ENCODE data around the gene AADACL2.
A peak's percentile ranks its signal among the peaks of the same experiment; 100 is the strongest.
"Not testable (repeated sequence)": the region's sequence is repeated elsewhere in the genome, so short reads cannot be mapped to it uniquely, and the experiment has no call there.

The AADACL2 gene

DNA sequence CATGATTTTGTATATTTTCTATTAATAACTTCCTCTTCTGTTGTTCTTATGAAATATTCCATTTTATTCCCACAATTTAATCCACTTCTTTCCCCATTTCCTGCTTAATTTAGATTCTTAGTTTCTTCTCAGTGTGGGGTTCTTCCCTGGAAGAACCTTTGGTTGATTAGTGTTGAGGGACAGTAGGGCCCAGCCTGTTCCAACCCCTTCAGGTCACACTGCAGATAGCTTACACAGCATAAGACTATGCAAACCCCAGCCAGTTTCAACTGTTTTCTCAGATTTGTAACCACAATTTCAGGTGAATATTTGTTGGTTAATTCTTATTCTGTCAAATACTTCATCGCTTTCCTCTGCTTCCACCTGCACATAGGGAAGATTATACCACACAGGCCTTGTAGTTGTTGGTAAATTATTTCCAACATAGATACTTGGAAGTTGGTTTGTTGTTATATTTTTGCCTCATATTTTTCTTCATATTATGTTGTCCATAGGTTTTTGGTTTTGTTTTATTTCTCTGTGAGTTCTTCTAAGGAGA, 34.7 kb downstream of the AADACL2 start:
- DNase-seq, result no peak

DNA sequence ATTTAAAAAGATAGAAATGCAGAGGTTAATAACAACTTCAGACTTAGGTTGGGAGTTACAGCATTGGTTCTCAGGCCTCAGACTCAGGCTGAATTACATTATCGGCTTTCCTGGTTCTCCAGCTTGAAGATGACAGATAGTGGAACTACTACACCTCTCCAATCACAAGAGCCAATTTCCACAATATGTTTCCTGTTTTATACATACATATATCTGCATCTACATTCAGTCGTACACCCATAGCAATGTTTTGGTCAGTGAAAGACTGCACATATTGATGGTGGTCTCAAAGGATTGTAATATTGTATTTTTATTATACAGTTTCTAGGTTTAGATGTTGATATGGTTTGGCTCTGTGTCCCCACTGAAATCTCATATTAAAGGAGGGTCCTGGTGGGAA, 35.4 kb downstream of the AADACL2 start:
- DNase-seq, result no peak

DNA sequence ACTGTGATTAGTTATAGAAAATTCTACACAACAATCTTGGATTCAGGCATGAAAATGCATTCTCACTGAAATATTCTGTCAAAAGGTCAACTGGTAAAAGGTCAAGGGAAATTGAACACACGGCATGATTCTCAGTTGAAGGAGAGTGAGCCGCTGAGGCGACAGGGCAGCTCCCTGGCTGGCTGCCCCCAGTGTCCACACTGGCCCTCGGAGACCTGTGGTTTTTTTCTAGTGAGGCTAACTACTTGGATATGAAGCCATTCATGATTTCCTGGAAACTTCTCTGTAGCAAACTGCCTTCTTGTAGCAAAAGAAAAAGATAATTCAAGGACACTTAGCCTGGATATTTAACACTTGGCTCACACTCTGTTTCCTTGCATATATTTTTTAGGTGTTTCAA, 37.2 kb downstream of the AADACL2 start:
- peak; percentile 9 for DNase-seq

DNA sequence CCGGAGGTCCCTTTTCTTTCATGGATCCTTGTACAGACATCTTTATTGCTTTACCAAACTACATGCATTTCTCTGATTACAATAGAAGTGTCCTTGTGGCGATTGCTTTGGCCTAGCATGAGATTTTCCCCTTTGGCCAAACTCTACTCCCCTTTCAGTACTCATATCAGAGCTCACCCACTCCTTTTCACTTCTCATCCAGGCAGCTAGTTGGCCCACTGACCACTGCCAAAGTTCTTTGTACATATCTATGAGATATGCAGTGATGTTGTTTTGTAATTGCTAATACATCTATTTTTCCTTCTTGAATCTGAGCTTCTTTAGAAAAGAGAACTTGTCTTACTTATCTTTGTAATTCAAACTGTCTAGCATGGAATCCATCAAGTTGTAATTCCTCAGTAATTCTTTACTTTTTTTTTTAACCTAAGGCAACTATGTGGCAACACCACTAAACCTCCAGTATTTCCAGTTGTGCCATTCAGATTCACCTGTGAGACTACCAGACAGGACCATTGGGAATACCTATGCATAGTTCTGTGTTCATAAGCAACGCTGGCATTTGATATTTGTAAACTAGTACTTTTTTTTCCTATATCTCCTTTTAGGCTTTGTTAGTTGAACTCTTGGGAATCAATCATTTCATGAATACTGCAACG, 39.2 kb downstream of the AADACL2 start:
- no peak for DNase-seq

DNA sequence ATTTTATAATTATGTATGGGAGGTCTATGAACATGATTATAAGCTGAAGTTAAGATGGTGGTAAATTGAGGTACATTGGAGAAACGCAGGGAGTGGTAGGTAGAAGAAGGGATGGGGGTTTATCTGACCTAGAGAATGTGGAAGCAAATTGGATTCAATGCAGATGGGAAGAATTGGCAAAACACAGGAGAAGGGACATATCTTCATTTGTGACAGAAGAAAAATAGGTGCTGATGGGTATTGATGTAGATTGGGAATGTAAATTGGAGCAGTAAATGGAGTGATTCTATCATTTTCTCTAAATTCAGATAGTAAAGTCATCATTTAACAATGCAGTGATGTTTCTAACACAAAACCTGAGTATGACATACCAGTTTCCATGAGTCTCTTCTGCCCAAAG, 40.5 kb downstream of the AADACL2 start:
- no peak for DNase-seq

DNA sequence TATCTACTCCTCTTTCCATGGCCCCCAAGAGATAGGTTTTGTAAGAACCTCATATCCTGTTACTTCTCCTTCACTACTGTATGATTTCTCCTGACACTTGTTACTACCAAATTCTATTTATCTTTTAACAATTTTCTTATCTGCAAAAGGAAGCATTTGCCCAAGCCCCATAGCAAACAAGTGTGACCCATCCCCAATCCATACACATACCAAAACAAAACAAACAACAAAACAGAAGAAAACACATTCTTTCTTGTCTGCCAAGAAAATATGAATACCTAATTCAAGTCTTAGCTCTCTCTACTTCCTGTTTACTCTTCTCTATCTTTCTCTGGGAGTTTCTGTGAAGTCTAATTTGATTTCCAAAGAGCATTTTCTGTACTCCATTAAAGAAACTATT, 41.2 kb downstream of the AADACL2 start:
- no peak for DNase-seq

DNA sequence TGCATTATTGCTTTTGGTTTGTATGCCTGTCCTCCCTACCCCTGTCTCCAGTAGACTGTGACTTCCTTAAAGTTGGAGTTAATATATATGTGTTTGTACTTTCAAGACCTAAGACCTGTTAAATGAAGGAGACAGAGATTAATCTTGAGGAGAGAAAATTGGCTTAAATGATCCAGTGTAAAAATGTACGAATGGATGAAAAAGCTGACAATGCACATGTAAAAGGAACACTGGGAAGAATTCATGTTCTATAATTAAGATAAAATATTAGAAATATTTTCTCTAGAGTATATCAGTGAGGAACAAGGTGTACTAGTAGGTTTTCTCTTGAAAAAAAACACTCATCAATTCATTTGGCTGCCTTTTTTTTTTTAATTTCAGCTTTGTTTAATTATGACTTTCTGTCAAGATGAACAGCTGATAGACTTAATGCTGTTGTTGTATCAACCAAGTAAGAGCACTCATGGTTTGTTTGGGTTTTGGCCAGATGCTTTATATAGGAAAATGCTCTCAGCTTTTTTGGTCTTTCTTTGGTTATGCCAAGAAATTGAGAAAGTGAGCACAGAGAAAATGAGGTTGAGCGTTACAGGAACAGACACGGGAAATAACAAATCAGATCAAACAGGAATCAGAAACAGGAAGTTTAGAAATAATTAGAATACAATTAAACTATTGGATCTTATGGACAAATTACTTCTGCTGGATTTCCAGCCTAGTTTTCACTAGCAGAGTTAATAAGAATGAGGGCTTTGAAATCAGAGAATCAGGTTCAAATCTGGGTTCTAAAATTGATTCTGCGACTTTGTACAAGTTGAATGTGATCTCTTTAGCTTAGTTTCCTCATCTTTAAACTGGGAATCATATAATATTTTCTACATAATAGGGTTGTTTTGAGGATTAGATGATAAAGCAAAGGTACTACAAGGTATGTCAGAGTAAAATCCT, 41.9 kb downstream of the AADACL2 start:
- no peak for DNase-seq

DNA sequence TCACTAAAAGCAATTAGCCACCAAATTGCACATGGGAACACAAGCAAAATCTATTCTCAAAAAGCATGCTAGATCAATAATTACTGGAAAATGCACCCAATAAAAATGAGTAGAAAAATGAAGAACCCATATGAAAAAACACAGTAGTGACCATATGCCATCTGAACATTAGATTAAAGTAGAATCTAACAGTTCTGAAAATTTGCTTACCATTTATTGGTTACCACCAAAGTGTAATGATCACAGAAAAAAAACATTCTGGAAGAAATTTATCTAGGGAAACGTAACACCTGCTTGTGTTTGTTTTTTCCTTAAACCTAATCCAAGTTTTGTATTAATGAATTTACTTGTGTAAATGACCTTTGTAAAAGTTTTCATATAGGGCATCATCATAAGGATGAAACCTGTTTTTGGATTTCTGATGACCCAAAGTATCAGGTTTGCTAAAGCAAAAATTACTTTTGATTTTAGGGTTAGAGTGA, 42.6 kb downstream of the AADACL2 start:
- no peak for DNase-seq

DNA sequence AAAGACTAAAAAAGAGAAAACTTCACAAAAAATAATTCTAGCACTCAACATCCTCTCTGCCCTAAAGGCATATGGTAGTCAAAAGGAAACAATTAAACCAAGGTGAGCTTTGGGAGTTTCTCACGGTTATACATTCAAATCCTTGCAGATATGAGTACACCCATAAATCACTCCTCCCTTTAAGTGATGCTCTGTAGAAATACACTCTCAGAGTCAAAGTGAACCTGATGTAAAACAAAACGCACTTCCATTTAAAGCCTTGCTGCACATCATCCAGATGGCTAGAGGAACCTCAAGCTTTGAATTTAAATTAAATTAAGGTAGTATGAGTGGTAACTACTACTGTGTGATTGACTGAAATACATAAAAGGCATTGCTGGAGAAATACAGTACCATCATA, 44.2 kb downstream of the AADACL2 start:
- DNase-seq, result peak; percentile 96

DNA sequence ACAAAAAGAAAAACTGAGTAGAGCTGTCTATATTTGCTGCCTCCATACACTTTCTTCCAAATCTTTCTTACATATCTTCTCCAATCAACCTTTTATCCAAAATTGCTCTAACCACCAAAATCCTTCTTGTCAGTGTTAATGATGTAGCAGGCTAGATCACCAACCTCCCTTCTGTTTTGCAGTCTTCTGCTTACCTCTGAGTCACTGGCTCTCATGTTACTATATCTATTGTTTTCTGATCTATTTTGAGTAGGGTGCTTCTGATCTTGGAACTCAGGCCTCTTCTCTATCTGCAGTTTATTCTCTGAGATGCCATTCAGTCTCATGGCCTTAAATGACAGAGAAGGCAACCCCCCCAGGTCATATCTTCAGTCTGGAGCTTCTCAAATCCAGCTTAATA, 53.9 kb downstream of the AADACL2 start:
- peak; percentile 3 for DNase-seq

DNA sequence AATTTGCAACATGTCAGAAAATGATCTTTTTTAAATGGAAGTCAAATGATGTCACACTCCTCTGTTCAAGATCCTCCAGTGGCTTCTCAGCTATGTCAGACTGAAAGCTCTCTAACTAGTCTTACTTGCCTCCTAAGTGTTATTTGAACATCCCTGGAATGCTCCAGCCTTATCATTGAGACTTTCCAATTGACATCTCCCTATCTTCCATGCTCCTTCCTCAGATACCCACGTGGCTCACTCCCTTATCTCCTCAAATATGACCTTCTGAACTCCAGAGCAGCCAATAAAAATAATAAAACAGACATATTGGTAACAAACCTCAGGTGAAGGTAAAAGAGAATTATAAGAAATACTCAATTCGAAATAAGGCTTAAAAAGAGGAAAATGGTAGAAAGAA, 54.7 kb downstream of the AADACL2 start:
- DNase-seq, result no peak

DNA sequence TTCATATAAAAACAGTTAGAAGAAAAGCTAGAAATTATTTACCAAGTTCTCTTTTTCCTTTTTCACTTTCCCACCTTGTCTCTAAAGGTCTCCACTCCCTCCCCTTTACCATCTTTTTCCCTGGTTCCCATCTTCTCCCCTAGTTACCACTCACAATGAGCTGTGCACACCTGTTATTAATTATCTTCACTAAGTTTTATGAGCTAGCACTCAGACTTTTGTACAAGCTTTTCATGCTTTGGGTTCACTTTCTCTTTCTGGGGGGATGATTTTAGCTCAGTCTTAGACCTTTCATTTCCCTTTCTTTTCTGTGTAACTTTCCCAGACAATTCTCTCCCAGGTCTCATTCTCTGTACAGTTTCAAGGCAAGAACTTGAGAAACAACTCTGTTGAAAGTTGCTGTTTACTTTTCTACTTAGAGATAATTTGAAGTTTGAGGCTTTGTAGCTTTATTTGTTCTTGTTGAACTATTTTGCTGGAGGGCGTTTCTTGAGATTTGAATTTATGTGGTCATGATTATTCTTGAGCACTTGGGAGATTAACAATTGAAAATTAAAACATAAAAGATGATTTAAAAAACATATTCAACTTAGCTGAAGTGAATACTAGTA, 56.2 kb downstream of the AADACL2 start:
- no peak for DNase-seq

DNA sequence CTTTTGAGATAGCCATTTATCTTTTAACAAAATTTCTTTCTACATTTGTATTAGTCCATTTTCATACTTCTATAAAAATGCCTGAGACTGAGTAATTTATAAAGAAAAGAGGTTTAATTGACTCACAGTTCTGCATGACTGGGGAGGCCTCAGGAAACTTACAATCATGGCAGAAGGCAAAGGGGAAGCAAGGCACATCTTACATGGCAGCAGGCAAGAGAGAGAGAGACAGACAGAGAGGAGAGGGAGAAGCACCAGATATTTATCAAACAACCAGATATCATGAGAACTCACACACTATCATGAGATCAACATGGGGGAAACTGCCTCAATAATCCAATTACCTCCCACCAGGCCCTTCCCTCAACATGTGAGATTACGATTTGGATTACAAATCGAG, 57.0 kb downstream of the AADACL2 start:
- DNase-seq, result not testable (repeated sequence)

DNA sequence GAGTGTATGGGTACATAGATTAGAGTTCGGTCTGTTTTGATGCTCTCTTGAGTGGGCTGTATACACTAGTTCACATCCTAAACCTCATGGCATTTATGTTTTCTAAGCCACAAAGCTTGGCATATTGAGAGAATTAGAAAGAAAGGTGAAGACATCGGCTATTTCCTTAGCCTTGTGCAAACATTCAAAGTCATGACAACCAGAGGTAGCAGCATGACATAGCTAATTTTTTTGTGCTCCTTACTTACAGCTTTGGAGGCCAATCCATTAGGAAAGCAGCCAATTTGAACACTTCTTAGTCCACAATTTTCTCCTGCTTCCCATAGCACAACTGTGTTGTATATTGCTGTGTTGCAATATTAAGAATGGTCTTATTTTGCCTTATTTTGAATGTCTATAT, 58.7 kb downstream of the AADACL2 start:
- DNase-seq, result peak; percentile 5

DNA sequence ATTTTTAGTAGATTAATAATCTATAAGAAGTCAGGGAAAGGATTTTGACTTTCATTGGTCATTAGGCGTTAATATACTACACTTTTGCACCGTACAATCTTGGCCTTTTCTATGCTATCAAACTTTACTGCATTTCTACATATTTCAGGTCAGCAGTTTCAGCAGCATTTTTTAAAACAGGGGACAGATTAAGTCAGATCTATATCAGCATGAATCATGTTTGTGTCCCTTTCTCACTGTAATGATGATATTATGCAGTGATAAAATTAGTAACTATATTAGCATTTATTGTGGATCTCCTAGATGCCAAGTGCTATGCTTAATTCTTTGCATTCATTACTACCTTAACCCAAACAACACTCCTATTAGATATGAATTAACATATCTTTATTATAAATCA, 59.9 kb downstream of the AADACL2 start:
- DNase-seq, result no peak

DNA sequence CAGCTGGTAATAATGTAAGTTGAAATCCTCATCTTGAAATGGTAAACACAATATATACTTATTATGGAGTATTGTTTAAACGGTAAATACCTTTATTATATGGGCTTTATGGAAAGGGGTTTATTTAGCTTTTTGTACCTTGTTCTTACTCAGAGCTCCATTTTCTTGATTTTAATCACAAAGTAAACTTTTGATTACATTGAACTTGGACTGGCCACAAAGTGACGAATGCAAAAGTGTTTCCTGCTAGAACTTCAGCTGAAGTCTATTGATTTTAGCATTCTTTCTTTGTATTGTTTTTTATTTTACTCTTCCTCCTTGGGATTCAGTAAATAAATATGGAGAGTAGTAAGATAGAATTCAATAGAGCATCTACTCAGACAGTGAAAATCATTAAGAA, 60.4 kb downstream of the AADACL2 start:
- no peak for DNase-seq

DNA sequence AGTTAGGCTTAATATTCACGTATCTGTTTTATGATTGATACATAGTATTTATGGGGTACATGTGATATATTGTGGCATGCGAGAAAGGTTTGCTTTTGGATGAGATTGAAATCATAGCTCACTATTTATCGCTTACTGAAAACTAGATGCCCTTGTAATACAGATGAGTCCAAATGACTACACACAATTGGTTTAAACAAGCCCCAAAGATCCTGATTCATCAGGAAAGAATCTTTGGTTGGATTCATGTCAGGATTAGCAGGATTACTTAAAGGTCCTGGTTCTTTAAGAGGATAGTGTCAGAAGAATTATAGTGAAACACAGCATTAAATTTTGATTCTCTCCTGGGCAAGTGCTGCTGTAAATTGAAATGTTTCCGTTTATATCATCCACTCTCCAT, 61.5 kb downstream of the AADACL2 start:
- DNase-seq, result no peak

DNA sequence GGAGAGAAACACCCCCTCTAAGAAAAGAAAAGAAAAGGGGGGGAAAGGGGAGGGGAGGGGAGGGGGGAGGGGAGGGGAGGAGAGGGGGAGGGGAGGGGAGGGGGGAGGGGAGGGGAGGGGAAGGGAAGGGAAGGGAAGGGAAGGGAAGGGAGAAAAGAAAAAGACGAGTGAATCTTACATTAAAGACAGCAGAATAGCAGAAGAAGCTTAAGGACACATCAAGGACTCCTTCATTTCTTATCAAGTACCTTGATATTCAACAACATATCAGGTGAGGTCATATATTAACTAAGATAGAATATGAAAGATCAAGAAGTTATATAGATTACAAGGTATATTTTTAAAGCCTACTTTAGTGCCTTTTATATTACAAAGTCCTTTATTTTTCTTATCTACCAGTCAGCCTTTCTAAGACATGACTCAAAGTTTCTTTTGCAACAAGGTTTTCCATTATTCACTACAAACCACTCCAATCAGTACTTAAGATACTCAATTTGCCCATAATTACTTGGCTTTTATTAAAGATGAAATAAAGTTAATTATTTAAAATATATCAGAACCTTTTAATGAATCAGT, 62.5 kb downstream of the AADACL2 start:
- no peak for DNase-seq

DNA sequence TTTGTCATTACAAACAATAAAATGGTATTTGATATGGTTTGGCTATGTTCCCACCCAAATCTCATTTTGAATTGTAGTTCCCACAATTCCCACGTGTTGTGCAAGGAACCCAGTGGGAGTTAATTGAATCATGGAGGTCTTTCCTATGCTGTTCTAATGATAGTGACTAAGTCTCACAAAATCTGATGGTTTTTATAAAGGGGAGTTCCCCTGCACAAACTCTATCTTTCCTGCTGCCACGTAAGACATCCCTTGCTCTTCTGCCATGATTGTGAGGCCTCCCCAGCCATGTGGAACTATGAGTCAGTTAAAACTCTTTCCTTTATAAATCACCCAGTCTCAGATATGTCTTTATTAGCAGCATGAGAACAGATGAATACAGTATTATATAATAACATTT, 64.7 kb downstream of the AADACL2 start:
- no peak for DNase-seq

DNA sequence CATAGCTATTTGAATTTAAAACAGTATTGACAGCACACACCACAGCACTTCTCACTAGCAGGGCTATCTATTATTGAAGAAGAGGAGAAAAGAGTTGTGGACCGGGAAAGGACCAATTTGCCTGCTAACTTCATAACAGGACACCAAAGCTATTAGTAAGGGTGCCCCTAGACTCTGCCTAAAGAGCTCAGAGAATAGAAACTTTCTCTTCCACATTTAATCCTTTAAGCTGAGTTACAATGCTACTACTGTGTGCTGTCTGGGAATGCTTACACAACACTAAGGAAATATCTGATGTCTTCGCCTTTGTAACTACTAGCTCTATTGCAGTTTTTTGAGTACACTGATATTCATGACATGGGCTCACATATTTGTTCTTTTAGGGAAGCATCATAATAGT, 66.7 kb downstream of the AADACL2 start:
- no peak for DNase-seq

DNA sequence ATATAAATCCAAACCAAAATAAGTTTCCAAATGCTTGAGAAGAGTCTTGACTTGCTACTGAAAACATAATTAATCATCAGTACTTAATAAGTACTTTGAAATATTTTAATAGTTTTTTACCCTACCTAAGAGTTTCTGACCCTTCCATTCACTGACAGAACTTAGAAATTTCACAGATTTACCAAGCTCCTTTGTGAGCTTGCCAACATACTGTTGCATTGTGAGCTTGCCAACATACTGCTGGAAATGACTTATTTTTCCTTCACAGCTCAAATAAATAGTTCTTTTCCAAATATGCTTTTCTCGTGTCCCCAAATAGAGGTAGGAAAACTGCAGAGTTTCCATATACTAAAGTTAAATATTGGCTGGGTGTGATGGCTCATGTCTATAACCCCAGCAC, 70.5 kb downstream of the AADACL2 start:
- no peak for DNase-seq

DNA sequence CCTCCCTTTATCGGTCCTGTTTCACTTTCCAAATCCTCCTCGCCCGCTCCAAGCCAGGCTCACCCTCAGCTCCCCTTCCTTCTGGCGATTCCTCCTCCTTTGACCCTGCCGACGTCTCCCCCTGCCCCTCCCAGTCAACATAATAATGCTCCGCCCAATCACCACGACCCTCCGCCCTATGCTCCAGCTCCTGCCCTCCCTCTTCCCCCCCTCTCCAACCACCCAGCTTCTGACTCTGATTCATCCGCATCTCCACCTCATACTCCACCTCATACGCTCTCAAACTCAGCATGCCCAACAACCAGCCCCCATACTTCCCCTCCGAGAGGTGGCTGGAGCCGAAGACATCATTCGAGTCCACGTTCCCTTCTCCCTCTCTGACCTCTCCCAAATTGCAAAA, 73.1 kb downstream of the AADACL2 start:
- DNase-seq, result no peak
